Measurements from ENCODE around the gene OR6P1. TPM values are rescaled to one million over a fixed set of nuclear protein-coding genes. Genes with fewer than 3 reads are reported as not detected.

OR6P1 gene
- total RNA-seq, 4 donors from 2014 or later: not detected

DNA sequence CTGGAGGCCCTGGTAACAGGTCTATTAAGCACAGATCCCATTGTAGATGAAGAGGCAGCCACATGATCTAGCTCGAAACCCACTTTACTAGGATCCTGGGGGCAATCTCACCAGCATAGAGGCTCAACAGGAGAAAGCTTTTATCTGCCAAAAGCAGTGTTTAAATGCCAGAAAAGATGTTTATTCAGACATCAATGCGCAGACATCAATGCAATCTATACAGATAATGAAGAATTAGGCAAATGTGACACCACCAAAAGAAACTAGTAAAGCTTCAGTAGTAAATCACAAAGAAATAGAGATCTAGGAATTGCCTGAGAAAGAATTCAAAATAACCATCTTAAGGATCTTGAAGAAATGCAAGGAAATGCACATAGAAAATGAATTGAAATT is 48.7 kb downstream of the OR6P1 start:
- no peak overlapping the region for H3K4me3 ChIP-seq
- no peaks in the 10 kb centered on the region for H3K4me1 ChIP-seq
- TF ChIP-seq POLR2A (IDR thresholded peaks at IDR 0.05; ENCODE audit: low read depth) (no peak), POLR2AphosphoS5 (IDR thresholded peaks at IDR 0.05) (no peak), EP300 (IDR thresholded peaks at IDR 0.05) (no peak), CTCF (IDR thresholded peaks at IDR 0.05) (no peak)
- 87% methylated on average over 2 of the region's 2 CpGs for WGBS
- no peaks in the 10 kb centered on the region for H3K27me3 ChIP-seq
- H3K36me3 ChIP-seq: no peaks in the 10 kb centered on the region
- no peak overlapping the region for H3K27ac ChIP-seq (replicated peaks in 1 of 4)
- intact Hi-C loops (cut with DNase I): no loop called here
- peaks cover 0 to 11% (median 0%) of the 10 kb centered on the region in 4 donors for H3K9me3 ChIP-seq
- DNase-seq (ENCODE audit: extremely low spot score): no peak

GRCh38 chr1:158520955-158521665 is 49.3 kb downstream of the OR6P1 start:
- 87% methylated on average over 3 of the region's 3 CpGs for WGBS
- intact Hi-C loops (cut with DNase I): no loop called here

DNA sequence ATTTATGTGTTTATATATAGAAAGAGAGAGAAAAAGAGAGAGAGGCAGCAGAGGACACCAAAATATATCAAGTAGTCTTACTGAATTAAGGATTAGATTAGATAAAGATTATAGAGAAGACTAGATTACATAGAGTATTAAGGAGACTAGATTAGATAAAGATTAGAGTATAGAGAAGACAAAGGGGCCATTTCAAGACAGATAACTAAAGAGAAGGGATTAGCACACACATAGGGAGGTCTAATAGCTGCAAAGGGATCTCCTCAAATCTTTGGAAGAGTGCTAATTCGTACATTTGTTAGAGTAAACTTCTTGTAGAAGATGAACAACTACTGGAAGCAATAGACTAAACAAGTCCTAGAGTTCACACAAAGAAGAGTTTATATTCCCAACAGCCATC is 50.4 kb downstream of the OR6P1 start:
- 26% methylated on average over 1 of the region's 1 CpG for WGBS
- no peak overlapping the region for H3K4me3 ChIP-seq
- no peaks in the 10 kb centered on the region for H3K36me3 ChIP-seq
- no peaks in the 10 kb centered on the region for H3K4me1 ChIP-seq
- TF ChIP-seq POLR2A (IDR thresholded peaks at IDR 0.05; ENCODE audit: low read depth): no peak
- TF ChIP-seq CTCF (IDR thresholded peaks at IDR 0.05): no peak
- no peak for TF ChIP-seq EP300 (IDR thresholded peaks at IDR 0.05)
- no peak for TF ChIP-seq POLR2AphosphoS5 (IDR thresholded peaks at IDR 0.05)
- H3K27ac ChIP-seq (replicated peaks in 1 of 4): no peak overlapping the region
- no peak for DNase-seq (ENCODE audit: extremely low spot score)
- no peaks in the 10 kb centered on the region for H3K27me3 ChIP-seq
- H3K9me3 ChIP-seq: peaks cover 0 to 11% (median 0%) of the 10 kb centered on the region in 4 donors
- intact Hi-C loops (cut with DNase I): no loop called here

More at GRCh38 chr1:158520955-158521665, 49.3 kb downstream of the OR6P1 start:
- no peaks in the 10 kb centered on the region for H3K36me3 ChIP-seq
- no peak for TF ChIP-seq CTCF (IDR thresholded peaks at IDR 0.05)
- TF ChIP-seq EP300 (IDR thresholded peaks at IDR 0.05): no peak
- TF ChIP-seq POLR2AphosphoS5 (IDR thresholded peaks at IDR 0.05): no peak
- no peak for TF ChIP-seq POLR2A (IDR thresholded peaks at IDR 0.05; ENCODE audit: low read depth)
- DNase-seq (ENCODE audit: extremely low spot score): no peak
- H3K4me1 ChIP-seq: no peaks in the 10 kb centered on the region
- no peak overlapping the region for H3K4me3 ChIP-seq
- H3K9me3 ChIP-seq: peaks cover 0 to 11% (median 0%) of the 10 kb centered on the region in 4 donors
- H3K27me3 ChIP-seq: no peaks in the 10 kb centered on the region
- H3K27ac ChIP-seq (replicated peaks in 1 of 4): no peak overlapping the region

GRCh38 chr1:158516966-158517365 is 53.4 kb downstream of the OR6P1 start:
- no peak for DNase-seq (ENCODE audit: extremely low spot score)
- TF ChIP-seq EP300 (IDR thresholded peaks at IDR 0.05) (no peak), CTCF (IDR thresholded peaks at IDR 0.05) (no peak), POLR2A (IDR thresholded peaks at IDR 0.05; ENCODE audit: low read depth) (no peak), POLR2AphosphoS5 (IDR thresholded peaks at IDR 0.05) (no peak)
- intact Hi-C loops (cut with DNase I): no loop called here

More at GRCh38 chr1:158516966-158517365, 53.4 kb downstream of the OR6P1 start:
- H3K27me3 ChIP-seq: no peaks in the 10 kb centered on the region
- no peak overlapping the region for H3K27ac ChIP-seq (replicated peaks in 1 of 4)
- peaks cover 0 to 10% (median 0%) of the 10 kb centered on the region in 4 donors for H3K9me3 ChIP-seq
- H3K36me3 ChIP-seq: no peaks in the 10 kb centered on the region
- H3K4me3 ChIP-seq: no peak overlapping the region
- H3K4me1 ChIP-seq: no peaks in the 10 kb centered on the region

Other genes with a start within 250 kb of the OR6P1 start
- not detected for gene CD1B, start 239.0 kb downstream of the OR6P1 start, total RNA-seq
- gene CD1E, start 216.7 kb downstream of the OR6P1 start, total RNA-seq: under 1 TPM in 2 of 4 donors, not detected in 2; 0.23 to 0.99 TPM
- not detected for gene OR10T2, start 171.1 kb downstream of the OR6P1 start, total RNA-seq
- not detected for gene OR10K2, start 144.3 kb downstream of the OR6P1 start, total RNA-seq
- gene OR10K1, start 108.7 kb downstream of the OR6P1 start, total RNA-seq: not detected
- gene OR10R2, start 98.4 kb downstream of the OR6P1 start, total RNA-seq: not detected
- not detected for gene OR6Y1, start 16.2 kb downstream of the OR6P1 start, total RNA-seq
- not detected for gene OR10X1, start 9.3 kb upstream of the OR6P1 start, total RNA-seq
- gene OR10Z1, start 34.7 kb upstream of the OR6P1 start, total RNA-seq: not detected
- gene SPTA1, start 116.1 kb upstream of the OR6P1 start, total RNA-seq: 1 to 10 TPM in 1 of 4 donors, under 1 TPM in 2, not detected in 1; 0.06 to 2.5 (median 0.33) TPM
- not detected for gene OR6K2, start 130.1 kb upstream of the OR6P1 start, total RNA-seq
- not detected for gene OR6K3, start 150.1 kb upstream of the OR6P1 start, total RNA-seq
- gene OR6K6, start 184.1 kb upstream of the OR6P1 start, total RNA-seq: not detected
- not detected for gene OR6N1, start 201.6 kb upstream of the OR6P1 start, total RNA-seq
- gene OR6N2, start 210.6 kb upstream of the OR6P1 start, total RNA-seq: not detected

All from esophagus muscularis mucosa (tissue), 4 donors.